ENCODE results near the gene TM4SF4. TPM values are rescaled to one million over a fixed set of nuclear protein-coding genes. Genes with fewer than 3 reads are reported as not detected.

The TM4SF4 gene
- polyA plus RNA-seq, 3 donors, result 2.1 to 3.6 (median 3.6) TPM

DNA sequence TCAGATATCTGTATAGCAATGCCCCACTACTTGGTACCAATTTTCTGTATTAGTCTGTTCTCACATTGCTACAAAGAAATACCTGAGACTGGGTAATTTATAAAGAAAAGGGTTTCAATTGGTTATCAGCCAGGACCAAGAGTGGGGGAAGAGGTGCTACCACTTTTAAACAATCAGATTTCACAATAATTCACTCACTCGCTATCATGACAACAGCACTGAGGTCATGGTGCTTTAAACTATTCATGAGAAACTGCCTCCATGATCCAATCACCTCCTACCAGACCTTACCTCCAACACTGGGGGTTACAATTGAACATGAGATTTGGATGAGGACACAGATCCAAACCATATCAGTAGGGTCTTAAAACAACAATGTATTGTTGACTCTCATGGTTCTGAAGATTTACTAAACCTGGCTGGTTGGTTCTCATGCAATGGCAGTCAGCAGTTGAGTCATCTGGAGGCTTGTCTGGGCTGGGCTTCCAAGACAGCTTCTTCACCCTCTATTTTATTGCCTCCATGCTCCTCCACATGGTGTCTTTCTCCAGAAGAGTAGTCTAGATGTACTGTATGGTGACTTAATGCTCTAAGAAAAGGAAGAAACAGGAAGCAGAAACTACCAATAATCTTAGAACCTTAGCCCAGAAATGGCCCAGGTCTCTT lies 21.2 kb upstream of the TM4SF4 start:
- no peak for DNase-seq

DNA sequence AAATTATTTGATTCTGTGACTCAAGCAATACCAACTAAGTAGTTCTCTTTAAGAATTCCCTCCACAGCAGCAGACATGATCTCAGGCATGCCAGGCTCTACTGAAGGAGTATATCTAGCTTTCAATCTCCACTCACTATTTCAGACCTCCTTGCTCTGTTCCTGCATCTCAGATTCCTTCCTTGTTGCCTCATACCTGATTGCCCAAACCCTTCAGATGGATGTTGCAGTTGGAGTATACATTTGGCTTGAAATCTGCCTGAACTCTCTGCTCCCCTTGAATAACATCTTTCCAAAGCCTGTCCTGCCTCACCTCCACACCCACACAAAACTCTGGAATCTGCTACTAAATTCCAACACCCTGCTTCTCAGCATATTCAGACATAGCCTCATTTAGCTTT lies 19.8 kb upstream of the TM4SF4 start:
- no peak for DNase-seq

DNA sequence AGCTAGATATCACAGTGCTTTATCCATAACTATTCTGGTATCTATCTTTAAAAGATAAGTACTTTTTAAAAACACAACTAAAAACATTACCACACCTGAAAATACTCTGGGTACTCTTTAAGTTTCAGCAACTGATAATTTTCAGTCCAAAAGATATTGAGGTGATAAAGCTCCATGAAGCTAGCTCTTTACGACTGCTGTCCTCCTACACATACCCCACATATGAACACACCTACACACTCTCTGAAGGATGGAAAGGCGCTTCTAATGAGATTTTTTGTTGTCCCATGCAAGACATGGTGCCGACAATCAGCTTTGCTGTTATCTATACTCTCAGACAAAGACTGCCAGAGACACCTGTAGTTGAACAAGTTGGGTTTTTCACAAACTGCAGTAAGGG lies 19.1 kb upstream of the TM4SF4 start:
- no peak for DNase-seq

DNA sequence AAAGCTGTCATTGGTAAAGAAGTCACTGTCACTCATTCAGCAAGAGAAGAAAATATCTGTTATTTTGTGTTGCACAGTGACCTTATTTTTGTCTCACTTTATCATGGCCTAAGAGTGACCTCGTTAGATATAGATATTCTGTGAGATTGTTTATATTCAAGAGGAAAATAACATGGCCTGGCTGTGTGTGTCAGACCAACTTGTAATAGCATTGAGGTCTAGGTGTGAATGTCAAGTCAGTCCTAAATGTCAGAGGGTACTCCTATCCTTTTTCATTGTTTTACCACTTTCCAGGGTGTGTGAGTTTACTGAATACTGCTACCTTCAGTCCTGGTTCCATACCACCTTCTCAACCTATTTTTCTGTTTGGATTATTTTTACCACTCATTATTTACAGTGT lies 18.5 kb upstream of the TM4SF4 start:
- DNase-seq, result no peak

DNA sequence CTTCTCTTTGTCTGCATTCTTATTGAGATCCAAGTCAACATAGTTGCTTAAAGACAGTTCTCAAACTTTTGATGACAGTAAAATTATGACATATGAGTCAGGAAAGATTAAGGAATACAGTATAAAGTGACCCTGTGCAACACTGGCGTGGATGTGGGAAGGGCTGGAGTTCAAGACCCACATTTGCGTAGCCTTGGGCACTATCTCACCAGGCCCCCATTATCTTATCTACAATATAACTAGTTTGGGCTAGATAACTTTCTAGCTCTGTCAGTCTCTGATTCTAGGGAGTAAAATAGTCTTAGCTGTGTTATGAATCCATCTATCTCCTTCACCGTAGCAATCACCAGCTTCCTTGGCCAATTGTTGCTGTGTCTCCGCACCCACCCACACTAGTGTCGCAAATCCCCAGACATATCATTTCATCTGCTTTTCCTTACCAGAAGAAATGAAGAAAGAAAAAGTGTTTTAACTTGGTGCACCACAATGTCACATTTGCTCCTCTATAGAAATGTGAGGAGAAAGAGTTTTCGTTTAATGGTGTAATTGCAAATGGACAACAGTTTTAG lies 14.9 kb upstream of the TM4SF4 start:
- no peak for DNase-seq

GRCh38 chr3:149460117-149460516 lies 14.4 kb upstream of the TM4SF4 start:
- no peak for DNase-seq

GRCh38 chr3:149462051-149462450 lies 12.4 kb upstream of the TM4SF4 start:
- DNase-seq, result no peak

GRCh38 chr3:149462581-149463011 lies 11.9 kb upstream of the TM4SF4 start:
- DNase-seq, result no peak

- DNase-seq, result no peak
Measured at GRCh38 chr3:149463921-149464320, 10.6 kb upstream of the TM4SF4 start.

- no peak for DNase-seq
Measured at GRCh38 chr3:149464542-149465328, 9.8 kb upstream of the TM4SF4 start.

- DNase-seq, result no peak
Measured at GRCh38 chr3:149465351-149465883, 9.1 kb upstream of the TM4SF4 start.

- DNase-seq, result peak; percentile 72
Measured at GRCh38 chr3:149466192-149466591, 8.3 kb upstream of the TM4SF4 start.

GRCh38 chr3:149468504-149469212 lies 5.8 kb upstream of the TM4SF4 start:
- DNase-seq, result no peak

GRCh38 chr3:149470381-149470780 lies 4.1 kb upstream of the TM4SF4 start:
- DNase-seq, result no peak

- no peak for DNase-seq
Measured at GRCh38 chr3:149472030-149472797, 2.3 kb upstream of the TM4SF4 start.

DNA sequence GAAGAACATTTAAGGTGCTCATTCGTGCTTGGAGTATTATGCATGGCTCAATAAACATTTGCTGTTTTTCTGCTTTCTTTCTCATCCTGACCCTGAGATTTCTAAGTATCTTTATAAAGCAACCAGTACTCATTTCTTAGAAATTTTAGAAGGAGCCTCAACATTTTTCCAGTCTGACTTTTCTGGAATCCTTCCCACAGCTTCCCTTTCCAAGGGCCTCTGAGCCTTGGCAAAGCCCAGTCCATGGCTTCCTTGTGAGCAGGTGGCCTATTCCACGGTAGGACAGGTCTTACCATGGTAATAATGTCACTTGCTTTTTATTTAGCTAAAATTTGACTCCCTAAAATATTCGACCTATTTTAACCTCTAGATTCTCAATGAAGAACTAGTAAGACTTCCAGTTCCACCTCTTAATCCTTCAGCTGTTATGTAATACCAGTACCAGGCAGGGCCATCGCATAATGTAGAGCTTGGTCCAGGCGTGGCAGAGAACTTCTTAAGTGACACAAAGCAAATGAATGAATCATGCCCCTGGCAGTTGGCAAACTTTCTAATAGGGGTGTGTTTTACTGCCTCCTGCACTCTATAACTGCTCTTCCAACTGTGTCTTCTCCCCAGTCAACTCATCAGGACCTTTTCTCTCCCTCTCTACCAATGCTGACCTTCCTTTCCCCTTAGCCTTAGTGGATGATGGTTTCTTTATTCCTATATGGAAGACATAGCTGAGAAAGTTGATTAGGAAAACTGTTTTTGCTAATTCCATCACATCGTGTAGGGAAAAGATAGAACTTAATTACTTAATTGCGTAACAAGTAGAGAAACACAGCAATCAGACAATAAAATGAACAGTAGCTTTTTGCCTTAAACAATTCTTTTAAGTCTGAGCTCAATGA lies 894 bp upstream of the TM4SF4 start:
- no peak for DNase-seq

DNA sequence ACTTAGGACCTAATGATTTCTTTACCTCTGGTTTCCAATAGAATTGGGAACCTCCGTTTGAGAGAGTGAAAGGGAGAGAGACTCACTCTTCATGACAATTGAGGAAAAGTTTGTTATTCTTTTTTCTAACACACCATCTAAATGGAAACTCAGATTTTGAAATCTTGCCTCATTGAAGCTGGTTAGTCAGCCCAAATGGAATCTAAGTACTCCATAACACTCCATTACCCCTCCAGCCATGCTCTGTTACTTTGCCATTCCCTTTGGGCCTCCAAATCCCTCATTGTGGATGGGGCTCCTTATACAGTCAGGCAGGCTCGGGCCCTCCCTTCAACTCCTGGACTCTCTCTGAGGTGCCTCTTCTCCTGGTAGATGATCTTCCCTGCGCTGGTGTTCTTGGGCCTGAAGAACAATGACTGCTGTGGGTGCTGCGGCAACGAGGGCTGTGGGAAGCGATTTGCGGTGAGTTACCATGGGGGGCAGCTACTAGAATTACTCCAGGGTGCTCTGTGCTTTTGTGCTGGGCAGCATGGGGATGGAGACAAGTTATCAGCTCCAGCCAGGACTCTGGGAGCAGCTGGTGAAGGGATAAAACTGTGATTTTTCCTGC lies 1.1 kb downstream of the TM4SF4 start:
- no peak for DNase-seq

DNA sequence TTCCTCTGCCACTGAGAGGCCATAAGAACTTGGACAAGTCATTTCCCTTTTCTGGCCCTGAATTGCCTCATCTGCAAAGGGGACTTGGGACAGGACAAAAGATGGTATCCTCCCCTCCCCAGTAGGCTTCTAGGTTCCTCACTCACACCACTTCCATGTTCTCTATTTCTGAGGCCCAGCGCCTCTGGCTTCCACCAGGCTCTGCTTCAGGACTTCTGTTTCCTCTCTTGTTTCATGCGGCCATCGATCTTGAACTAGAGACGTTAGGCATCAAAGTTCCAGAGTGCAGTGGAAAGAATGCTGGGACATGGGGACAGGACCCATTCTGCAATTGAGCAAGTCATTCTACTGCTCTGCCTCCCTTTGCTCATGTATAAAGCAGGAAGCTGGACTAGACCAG lies 1.7 kb downstream of the TM4SF4 start:
- DNase-seq, result no peak

GRCh38 chr3:149479621-149480325 lies 5.3 kb downstream of the TM4SF4 start:
- DNase-seq, result no peak

All from renal pelvis (tissue), 4 donors.